Sigmoid colon (tissue), 7 donors: ENCODE measurements around the gene SLC1A5. TPM values are rescaled to one million over a fixed set of nuclear protein-coding genes. Genes with fewer than 3 reads are reported as not detected.

Experiments used
- DNase-seq: peaks from one replicate; pipeline ENCODE4 v3.0.0-alpha.2; 2019
- H3K27ac ChIP-seq, 4 donors: fragments of 200-600 bp; sonication (generic); one replicate each; pipeline ENCODE4 v1.5.1; 2016 to 2019; ENCODE audit warnings: mild to moderate bottlenecking in 1 of 4
- H3K27me3 ChIP-seq, 3 donors: fragments of 200-600 bp; sonication (generic); one replicate each; pipeline ENCODE4 v1.5.1; 2019; ENCODE audit warnings: mild to moderate bottlenecking in 1 of 3
- H3K36me3 ChIP-seq, 4 donors: fragments of 200-600 bp; sonication (generic); one replicate each; pipeline ENCODE4 v1.5.1; 2016 to 2019
- H3K4me1 ChIP-seq, 4 donors: fragments of 200-600 bp; sonication (generic); one replicate each; pipeline ENCODE4 v1.5.1; 2017 to 2019
- H3K4me3 ChIP-seq, 4 donors: fragments of 200-600 bp; sonication (generic); one replicate each; pipeline ENCODE4 v1.5.1; 2017 to 2019; ENCODE audit warnings: mild to moderate bottlenecking in 2 of 4, moderate library complexity in 1 of 4
- H3K9me3 ChIP-seq, 4 donors: fragments of 200-600 bp in 3 of 4; sonication (generic) in 3 of 4; one replicate each; pipeline versions ENCODE4 v1.5.1 to v1.6.1; 2013 to 2019
- EP300 ChIP-seq, 4 donors: sonication (generic); formaldehyde crosslinking; IDR thresholded peaks; one replicate each; pipeline ENCODE4 v1.6.1; 2017; ENCODE audit warnings: antibody characterized with exemption in 4 of 4
- POLR2A ChIP-seq, 2 donors: fragments of 450-650 bp; IDR thresholded peaks; one replicate each; pipeline ENCODE4 v1.6.1; 2016; ENCODE audit warnings: antibody characterized with exemption in 2 of 2, mild to moderate bottlenecking in 2 of 2, moderate library complexity in 2 of 2
- POLR2AphosphoS5 ChIP-seq, 4 donors: sonication (generic); formaldehyde crosslinking; IDR thresholded peaks; one replicate each; pipeline ENCODE4 v1.6.1; 2017; ENCODE audit warnings: antibody characterized with exemption in 4 of 4
- WGBS, 2 donors: extraction: QIAGEN DNeasy Blood & Tissue Kit; methylation state at CpG; one replicate each; pipeline ENCODE4 v1.1.7; 2013; 5-methylcytosine and 5-hydroxymethylcytosine counted together
- intact Hi-C: fragments of 100-400 bp; cut with DNase I; formaldehyde crosslinking; loops from one replicate; pipeline ENCODE4 v1.15.1; 2023
- polyA plus RNA-seq, 3 donors: library from polyadenylated mRNA; stranded (reverse); fragments of 200-250 nt; gene quantifications; one replicate each; pipeline ENCODE4 v1.2.3, GENCODE V29; 2013
- total RNA-seq, 4 donors: library from RNA; depleted of rRNA; stranded (reverse); fragments of >200 nt; gene quantifications; one replicate each; pipeline ENCODE4 v1.1.0, GENCODE V29; 2016
- TF ChIP-seq, protein P1 (sequence below), 4 experiments: fragments of 450-650 bp in 3 of 4; fragments of 200-600 bp in 1 of 4; IDR thresholded peaks; one replicate each; pipeline ENCODE4 v1.5.1; 2016 to 2019; ENCODE audit warnings: antibody characterized with exemption in 4 of 4, mild to moderate bottlenecking in 3 of 4, moderate library complexity in 2 of 4
- donor health status: healthy with polysubstance abuse.
- donor health status: Bipolar disorder and iron deficiency.
- donor health status: healthy.

Gene SLC1A5
- total and polyA plus RNA-seq, 7 donors: 21.8 to 122 (median 26.2) TPM

DNA sequence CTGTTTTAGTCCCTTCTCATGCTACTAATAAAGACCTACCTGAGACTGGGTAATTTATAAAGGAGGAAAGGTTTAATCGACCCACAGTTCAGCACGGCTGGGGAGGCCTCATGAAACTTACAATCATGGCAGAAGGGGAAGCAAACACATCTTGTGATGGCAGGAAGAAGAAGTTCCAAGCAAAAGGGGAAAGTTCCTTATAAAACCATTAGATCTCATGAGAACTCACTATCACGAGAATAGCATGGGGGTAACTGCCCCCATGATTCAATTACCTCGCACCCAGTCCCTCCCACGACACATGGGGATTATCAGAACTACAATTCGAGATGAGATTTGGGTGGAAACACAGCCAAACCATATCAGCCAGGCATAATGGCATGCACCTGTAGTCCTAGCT, 29.2 kb downstream of the SLC1A5 start:
- H3K27me3 ChIP-seq: no peaks in the 10 kb centered on the region
- intact Hi-C loops: loop anchor here (5.0 kb wide), 1 partner anchor 233 kb away; no protein-coding TSS in a partner anchor
- H3K27ac ChIP-seq: peak overlapping the region; percentile 20 to 78 (median 68)
- peaks cover 0 to 24% (median 20%) of the 10 kb centered on the region in 4 donors for H3K4me1 ChIP-seq
- peaks cover 0 to 21% (median 2%) of the 10 kb centered on the region in 4 donors for H3K36me3 ChIP-seq
- DNase-seq: no peak
- H3K4me3 ChIP-seq: no peak overlapping the region
- TF ChIP-seq, protein P1, sequence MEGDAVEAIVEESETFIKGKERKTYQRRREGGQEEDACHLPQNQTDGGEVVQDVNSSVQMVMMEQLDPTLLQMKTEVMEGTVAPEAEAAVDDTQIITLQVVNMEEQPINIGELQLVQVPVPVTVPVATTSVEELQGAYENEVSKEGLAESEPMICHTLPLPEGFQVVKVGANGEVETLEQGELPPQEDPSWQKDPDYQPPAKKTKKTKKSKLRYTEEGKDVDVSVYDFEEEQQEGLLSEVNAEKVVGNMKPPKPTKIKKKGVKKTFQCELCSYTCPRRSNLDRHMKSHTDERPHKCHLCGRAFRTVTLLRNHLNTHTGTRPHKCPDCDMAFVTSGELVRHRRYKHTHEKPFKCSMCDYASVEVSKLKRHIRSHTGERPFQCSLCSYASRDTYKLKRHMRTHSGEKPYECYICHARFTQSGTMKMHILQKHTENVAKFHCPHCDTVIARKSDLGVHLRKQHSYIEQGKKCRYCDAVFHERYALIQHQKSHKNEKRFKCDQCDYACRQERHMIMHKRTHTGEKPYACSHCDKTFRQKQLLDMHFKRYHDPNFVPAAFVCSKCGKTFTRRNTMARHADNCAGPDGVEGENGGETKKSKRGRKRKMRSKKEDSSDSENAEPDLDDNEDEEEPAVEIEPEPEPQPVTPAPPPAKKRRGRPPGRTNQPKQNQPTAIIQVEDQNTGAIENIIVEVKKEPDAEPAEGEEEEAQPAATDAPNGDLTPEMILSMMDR (IDR thresholded peaks at IDR 0.05): no peak
- TF ChIP-seq POLR2AphosphoS5 (IDR thresholded peaks at IDR 0.05): no peak
- TF ChIP-seq EP300 (IDR thresholded peaks at IDR 0.05): no peak
- TF ChIP-seq POLR2A (IDR thresholded peaks at IDR 0.05): no peak
- H3K9me3 ChIP-seq: no peaks in the 10 kb centered on the region
- WGBS, 2 donors: 82 to 87% methylated on average over 6 of the region's 6 CpGs

DNA sequence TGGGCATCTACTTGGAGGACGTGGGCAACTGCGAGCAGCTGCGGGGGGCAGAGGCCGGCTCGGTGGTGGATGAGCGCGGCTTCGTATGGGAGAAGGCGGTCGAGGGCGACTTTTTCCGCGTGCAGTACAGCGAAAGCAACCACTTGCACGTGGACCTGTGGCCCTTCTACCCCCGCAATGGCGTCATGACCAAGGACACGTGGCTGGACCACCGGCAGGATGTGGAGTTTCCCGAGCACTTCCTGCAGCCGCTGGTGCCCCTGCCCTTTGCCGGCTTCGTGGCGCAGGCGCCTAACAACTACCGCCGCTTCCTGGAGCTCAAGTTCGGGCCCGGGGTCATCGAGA, 31.9 kb downstream of the SLC1A5 start:
- Histone ChIP-seq H3K27me3 (no peaks in the 10 kb centered on the region), H3K4me1 (peaks cover 0 to 24% (median 20%) of the 10 kb centered on the region in 4 donors), H3K4me3 (no peak overlapping the region), H3K27ac (no peak overlapping the region), H3K36me3 (peaks cover 0 to 34% (median 2%) of the 10 kb centered on the region in 4 donors), H3K9me3 (no peaks in the 10 kb centered on the region)
- WGBS, 2 donors: 84 to 90% methylated on average over 30 of the region's 30 CpGs
- TF ChIP-seq EP300 (IDR thresholded peaks at IDR 0.05) (no peak), POLR2A (IDR thresholded peaks at IDR 0.05) (no peak), POLR2AphosphoS5 (IDR thresholded peaks at IDR 0.05) (no peak)
- TF ChIP-seq, protein P1 (IDR thresholded peaks at IDR 0.05): no peak
- peak; percentile 66 for DNase-seq
- intact Hi-C loops: loop anchor here (5.0 kb wide), 1 partner anchor 236 kb away; no protein-coding TSS in a partner anchor

DNA sequence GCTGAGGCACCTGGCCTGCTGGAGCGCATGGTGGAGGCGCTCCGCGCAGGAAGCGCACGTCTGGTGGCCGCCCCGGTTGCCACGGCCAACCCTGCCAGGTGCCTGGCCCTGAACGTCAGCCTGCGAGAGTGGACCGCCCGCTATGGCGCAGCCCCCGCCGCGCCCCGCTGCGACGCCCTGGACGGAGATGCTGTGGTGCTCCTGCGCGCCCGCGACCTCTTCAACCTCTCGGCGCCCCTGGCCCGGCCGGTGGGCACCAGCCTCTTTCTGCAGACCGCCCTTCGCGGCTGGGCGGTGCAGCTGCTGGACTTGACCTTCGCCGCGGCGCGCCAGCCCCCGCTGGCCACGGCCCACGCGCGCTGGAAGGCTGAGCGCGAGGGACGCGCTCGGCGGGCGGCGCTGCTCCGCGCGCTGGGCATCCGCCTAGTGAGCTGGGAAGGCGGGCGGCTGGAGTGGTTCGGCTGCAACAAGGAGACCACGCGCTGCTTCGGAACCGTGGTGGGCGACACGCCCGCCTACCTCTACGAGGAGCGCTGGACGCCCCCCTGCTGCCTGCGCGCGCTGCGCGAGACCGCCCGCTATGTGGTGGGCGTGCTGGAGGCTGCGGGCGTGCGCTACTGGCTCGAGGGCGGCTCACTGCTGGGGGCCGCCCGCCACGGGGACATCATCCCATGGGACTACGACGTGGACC, 32.4 kb downstream of the SLC1A5 start:
- Histone ChIP-seq H3K36me3 (peaks cover 0 to 37% (median 2%) of the 10 kb centered on the region in 4 donors), H3K27me3 (no peaks in the 10 kb centered on the region), H3K9me3 (no peaks in the 10 kb centered on the region), H3K27ac (peak overlapping the region in 3 of 4 donors; percentile 19 to 54 (median 52)), H3K4me1 (peaks cover 0 to 24% (median 20%) of the 10 kb centered on the region in 4 donors), H3K4me3 (no peak overlapping the region)
- WGBS, 2 donors: 96% methylated on average over 86 of the region's 86 CpGs
- DNase-seq: peak; percentile 60
- intact Hi-C loops: loop anchor here (5.0 kb wide), 1 partner anchor 236 kb away; no protein-coding TSS in a partner anchor
- TF ChIP-seq, protein P1 (IDR thresholded peaks at IDR 0.05): no peak
- TF ChIP-seq EP300 (IDR thresholded peaks at IDR 0.05) (no peak), POLR2AphosphoS5 (IDR thresholded peaks at IDR 0.05) (no peak), POLR2A (IDR thresholded peaks at IDR 0.05) (no peak)

DNA sequence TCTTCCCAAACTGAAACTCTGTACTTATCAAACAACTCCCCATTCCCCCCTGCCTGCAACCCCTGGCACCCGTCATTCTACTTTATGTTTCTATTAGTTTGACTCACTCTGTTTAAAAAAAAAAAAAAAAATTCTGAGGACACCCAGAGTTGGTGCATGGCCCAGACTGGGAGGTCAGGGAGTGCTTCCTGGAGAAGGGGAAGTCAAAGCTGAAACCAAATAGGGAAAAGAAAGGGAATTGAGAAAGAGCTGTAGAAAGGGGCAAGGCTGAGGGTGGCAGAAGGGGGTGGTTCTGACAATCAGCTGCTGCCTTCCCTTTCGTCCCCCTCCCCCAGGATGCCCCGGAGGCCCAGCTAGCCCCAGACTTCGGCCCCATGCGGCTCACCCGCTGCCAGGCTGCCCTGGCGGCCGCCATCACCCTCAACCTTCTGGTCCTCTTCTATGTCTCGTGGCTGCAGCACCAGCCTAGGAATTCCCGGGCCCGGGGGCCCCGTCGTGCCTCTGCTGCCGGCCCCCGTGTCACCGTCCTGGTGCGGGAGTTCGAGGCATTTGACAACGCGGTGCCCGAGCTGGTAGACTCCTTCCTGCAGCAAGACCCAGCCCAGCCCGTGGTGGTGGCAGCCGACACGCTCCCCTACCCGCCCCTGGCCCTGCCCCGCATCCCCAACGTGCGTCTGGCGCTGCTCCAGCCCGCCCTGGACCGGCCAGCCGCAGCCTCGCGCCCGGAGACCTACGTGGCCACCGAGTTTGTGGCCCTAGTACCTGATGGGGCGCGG, 33.1 kb downstream of the SLC1A5 start:
- TF ChIP-seq, protein P1 (IDR thresholded peaks at IDR 0.05): no peak
- no peak for TF ChIP-seq POLR2AphosphoS5 (IDR thresholded peaks at IDR 0.05)
- TF ChIP-seq POLR2A (IDR thresholded peaks at IDR 0.05): no peak
- TF ChIP-seq EP300 (IDR thresholded peaks at IDR 0.05): no peak
- H3K27me3 ChIP-seq: no peaks in the 10 kb centered on the region
- H3K9me3 ChIP-seq: no peaks in the 10 kb centered on the region
- peaks cover 0 to 44% (median 4%) of the 10 kb centered on the region in 4 donors for H3K36me3 ChIP-seq
- H3K27ac ChIP-seq: peak overlapping the region in 3 of 4 donors; percentile 19 to 54 (median 52)
- intact Hi-C loops: loop anchor here (5.0 kb wide), 1 partner anchor 237 kb away; no protein-coding TSS in a partner anchor
- H3K4me3 ChIP-seq: no peak overlapping the region
- 86 to 89% methylated on average over 39 of the region's 39 CpGs for WGBS, 2 donors
- H3K4me1 ChIP-seq: peaks cover 0 to 18% (median 14%) of the 10 kb centered on the region in 4 donors
- DNase-seq: peak; percentile 69
